ENCODE data around the gene SAP25. TPM values are rescaled to one million over a fixed set of nuclear protein-coding genes. Genes with fewer than 3 reads are reported as not detected.

Gene SAP25
- total RNA-seq, 4 donors from 2014 or later = 1.3 to 1.7 TPM; not detected in 2

Other genes with a start within 250 kb of the SAP25 start
- 10 to 100 TPM; 33.3 to 86.8 (median 47.3) TPM for gene PILRB, start 215.8 kb downstream of the SAP25 start, total RNA-seq
- 1 to 10 TPM; 2.2 to 4.6 (median 3.4) TPM for gene PILRA, start 200.4 kb downstream of the SAP25 start, total RNA-seq
- 1 to 10 TPM; 2.2 to 6.3 (median 4.6) TPM for gene ZCWPW1, start 145.2 kb downstream of the SAP25 start, total RNA-seq
- gene MEPCE, start 144.1 kb downstream of the SAP25 start, total RNA-seq = 10 to 100 TPM; 26.1 to 54.4 (median 37.4) TPM
- 10 to 100 TPM; 26.3 to 63.2 (median 46.6) TPM for gene PPP1R35, start 137.4 kb downstream of the SAP25 start, total RNA-seq
- 1 to 10 TPM in 1 of 4 donors, under 1 TPM in 1, not detected in 2; 0.26 to 1.5 TPM for gene SPACDR, start 109.6 kb downstream of the SAP25 start, total RNA-seq
- 10 to 100 TPM; 57.3 to 97.7 (median 68.0) TPM for gene TSC22D4, start 94.7 kb downstream of the SAP25 start, total RNA-seq
- 1 to 10 TPM in 3 of 4 donors, under 1 TPM in 1; 0.39 to 2.1 (median 1.5) TPM for gene NYAP1, start 90.0 kb downstream of the SAP25 start, total RNA-seq
- gene AGFG2, start 34.7 kb downstream of the SAP25 start, total RNA-seq = 10 to 100 TPM; 47.1 to 62.7 (median 58.6) TPM
- 10 to 100 TPM; 42.0 to 82.2 (median 63.7) TPM for gene LRCH4, start 12.2 kb upstream of the SAP25 start, total RNA-seq
- 1 to 10 TPM in 2 of 4 donors, under 1 TPM in 2; 0.15 to 4.3 (median 0.99) TPM for gene FBXO24, start 12.4 kb upstream of the SAP25 start, total RNA-seq
- gene PCOLCE, start 28.5 kb upstream of the SAP25 start, total RNA-seq = 10 to 100 TPM in 1 of 4 donors, 1 to 10 TPM in 3; 4.9 to 47.6 (median 7.3) TPM
- gene MOSPD3, start 38.6 kb upstream of the SAP25 start, total RNA-seq = 10 to 100 TPM; 22.3 to 33.5 (median 26.9) TPM
- 1 to 10 TPM; 1.3 to 3.4 (median 1.6) TPM for gene TFR2, start 67.7 kb upstream of the SAP25 start, total RNA-seq
- gene ACTL6B, start 82.5 kb upstream of the SAP25 start, total RNA-seq = not detected
- gene GNB2, start 99.8 kb upstream of the SAP25 start, total RNA-seq = 100 to 1,000 TPM; 309 to 439 (median 353) TPM
- 10 to 100 TPM; 34.9 to 56.6 (median 40.0) TPM for gene GIGYF1, start 120.3 kb upstream of the SAP25 start, total RNA-seq
- 10 to 100 TPM; 51.3 to 72.7 (median 70.3) TPM for gene POP7, start 132.2 kb upstream of the SAP25 start, total RNA-seq
- under 1 TPM in 2 of 4 donors, not detected in 2; 0.17 to 0.25 TPM for gene EPO, start 146.6 kb upstream of the SAP25 start, total RNA-seq
- under 1 TPM; 0.04 to 0.16 (median 0.06) TPM for gene ZAN, start 159.7 kb upstream of the SAP25 start, total RNA-seq

Data from lower leg skin (tissue), 4 donors.